HCT116 (cell line): Measurements from ENCODE around the gene ACSS2. TPM values are rescaled to one million over a fixed set of nuclear protein-coding genes. Genes with fewer than 3 reads are reported as not detected.

Experiments used
- ATAC-seq: fragments of 200-7000 bp; cut with Tn5 transposase; 2 replicates; pipeline ENCODE4 v1.9.1; 2020; ENCODE audit warnings: mild to moderate bottlenecking, moderate library complexity
- BruUV-seq: library from RNA; stranded (reverse); fragments of 400-500 nt; replicated peaks from 2 replicates; lab custom pipeline; 2021; lab: Mats Ljungman, UMichigan
- CTCF ChIA-PET: fragments of 300-600 bp; sonication (Branson Sonifier 250); formaldehyde crosslinking; loops from one replicate; lab custom pipeline; 2021; ENCODE audit warnings: antibody characterized with exemption; lab: Charles Lee
- POLR2A ChIA-PET: fragments of 300-600, 350-600 bp; sonication (Branson Sonifier 250); formaldehyde crosslinking; loops from one replicate; lab custom pipeline; 2021; ENCODE audit warnings: antibody characterized with exemption; lab: Charles Lee
- RAD21 ChIA-PET, 2 experiments: fragments of 300-600 bp; sonication (Branson Sonifier 250); formaldehyde crosslinking; loops; one replicate each; lab custom pipeline; 2023; ENCODE audit warnings: low total read pairs in 2 of 2; ENCODE audit not compliant: uncharacterized antibody in 2 of 2, unreplicated experiment in 2 of 2, low non-redundant PET in 1 of 2; lab: Charles Lee
- DNase-seq: peaks from one replicate; pipeline ENCODE4 v3.0.0-alpha.2; 2010; ENCODE audit warnings: low read depth, low spot score
- H2AFZ ChIP-seq: fragments of 200-600 bp; shearing (Covaris generic), sonication (generic); 2 replicates; pipeline ENCODE4 v1.6.1; 2017; ENCODE audit warnings: low read depth, mixed run types, mixed read lengths, antibody characterized with exemption, low read length; ENCODE audit not compliant: poor library complexity, severe bottlenecking
- H3K27ac ChIP-seq: 2 replicates; pipeline ENCODE4 v1.5.1; 2012; ENCODE audit warnings: low read depth, low read length
- H3K27me3 ChIP-seq: fragments of 200-600 bp; sonication (generic); 2 replicates; pipeline ENCODE4 v1.6.1; 2016; ENCODE audit warnings: mixed run types, low read length, mixed read lengths; ENCODE audit not compliant: insufficient read depth
- H3K36me3 ChIP-seq, 2 experiments: fragments of 200-500 bp in 1 of 2; fragments of 200-600 bp in 1 of 2; sonication (Bioruptor generic) in 1 of 2; sonication (generic) in 1 of 2; 2 replicates each; pipeline versions ENCODE4 v1.5.1 to v1.6.1; 2014 to 2016; ENCODE audit warnings: low read length in 2 of 2, inconsistent platforms in 1 of 2, mixed read lengths in 1 of 2, mixed run types in 1 of 2; ENCODE audit not compliant: insufficient read depth in 2 of 2, control insufficient read depth in 1 of 2
- H3K4me1 ChIP-seq, 2 experiments: fragments of 200-600 bp in 1 of 2; sonication (generic) in 1 of 2; 2 replicates each; pipeline versions ENCODE4 v1.5.1 to v1.6.1; 2012 to 2017; ENCODE audit warnings: low read length in 2 of 2, inconsistent platforms in 1 of 2, mild to moderate bottlenecking in 1 of 2, mixed read lengths in 1 of 2, mixed run types in 1 of 2, moderate library complexity in 1 of 2; ENCODE audit not compliant: insufficient read depth in 2 of 2, control insufficient read depth in 1 of 2
- H3K4me2 ChIP-seq: fragments of 200-600 bp; sonication (generic); 2 replicates; pipeline ENCODE4 v1.6.1; 2017; ENCODE audit warnings: mixed run types, low read length, mixed read lengths
- H3K4me3 ChIP-seq, 2 experiments: fragments of 200-600 bp in 1 of 2; sonication (generic) in 1 of 2; replicated peaks in 1 of 2; 2 replicates each; pipeline ENCODE4 v1.5.1; 2011 to 2016; ENCODE audit warnings: low read length in 2 of 2, control low read depth in 1 of 2, low read depth in 1 of 2, mild to moderate bottlenecking in 1 of 2, mixed read lengths in 1 of 2, mixed run types in 1 of 2
- H3K79me2 ChIP-seq: fragments of 200-600 bp; sonication (generic); 2 replicates; pipeline ENCODE4 v1.6.1; 2017; ENCODE audit warnings: mild to moderate bottlenecking, mixed run types, low read length, moderate library complexity, mixed read lengths; ENCODE audit not compliant: insufficient read depth
- H3K9ac ChIP-seq: fragments of 200-600 bp; sonication (generic); 2 replicates; pipeline ENCODE4 v1.6.1; 2016; ENCODE audit warnings: low read length, mixed read lengths
- H3K9me2 ChIP-seq: fragments of 200-600 bp; sonication (generic), shearing (Covaris generic); 2 replicates; pipeline ENCODE4 v1.6.1; 2017; ENCODE audit warnings: mixed run types, mild to moderate bottlenecking, moderate library complexity; ENCODE audit not compliant: insufficient read depth
- H3K9me3 ChIP-seq, 2 experiments: fragments of 200-500 bp in 1 of 2; fragments of 200-600 bp in 1 of 2; sonication (Bioruptor generic) in 1 of 2; sonication (generic) in 1 of 2; 2 replicates each; pipeline ENCODE4 v1.6.1; 2014 to 2017; ENCODE audit warnings: low read length in 2 of 2, mixed read lengths in 2 of 2, inconsistent platforms in 1 of 2, low read depth in 1 of 2, mild to moderate bottlenecking in 1 of 2, mixed run types in 1 of 2, moderate library complexity in 1 of 2; ENCODE audit not compliant: control insufficient read depth in 1 of 2, insufficient read depth in 1 of 2
- H4K20me1 ChIP-seq: fragments of 200-600 bp; sonication (generic), shearing (Covaris generic); 2 replicates; pipeline ENCODE4 v1.6.1; 2017; ENCODE audit warnings: mixed run types, mild to moderate bottlenecking, moderate library complexity; ENCODE audit not compliant: insufficient read depth
- ATF3 ChIP-seq: IDR thresholded peaks from 2 replicates; pipeline ENCODE4 v1.6.1; 2012
- CBX3 ChIP-seq: IDR thresholded peaks from 2 replicates; pipeline ENCODE4 v1.6.1; 2012; ENCODE audit warnings: low read depth
- CEBPB ChIP-seq: IDR thresholded peaks from 2 replicates; pipeline ENCODE4 v1.6.1; 2012; ENCODE audit warnings: low read depth
- CTCF ChIP-seq, 3 experiments: fragments of 200-600 bp in 1 of 3; sonication (generic) in 1 of 3; IDR thresholded peaks in 2 of 3; conservative IDR thresholded peaks in 1 of 3; 2 replicates each; pipeline ENCODE4 v1.5.1; 2012 to 2017; ENCODE audit warnings: low read depth in 2 of 3, low read length in 2 of 3, antibody characterized with exemption in 1 of 3, borderline replicate concordance in 1 of 3, control low read depth in 1 of 3, mild to moderate bottlenecking in 1 of 3, mixed read lengths in 1 of 3, mixed run types in 1 of 3, moderate library complexity in 1 of 3; ENCODE audit not compliant: insufficient read depth in 1 of 3
- EGR1 ChIP-seq: IDR thresholded peaks from 2 replicates; pipeline ENCODE4 v1.6.1; 2012; ENCODE audit warnings: low read depth
- ELF1 ChIP-seq: IDR thresholded peaks from 2 replicates; pipeline ENCODE4 v1.6.1; 2012; ENCODE audit warnings: low read depth, borderline replicate concordance
- EZH2 ChIP-seq: fragments of 200-600 bp; sonication (generic); IDR thresholded peaks from 2 replicates; pipeline ENCODE4 v1.6.1; 2017; ENCODE audit warnings: antibody characterized with exemption, mixed run types
- EZH2phosphoT487 ChIP-seq: fragments of 200-600 bp; IDR thresholded peaks from 2 replicates; pipeline ENCODE4 v1.6.1; 2018; ENCODE audit warnings: antibody characterized with exemption, borderline replicate concordance
- FOSL1 ChIP-seq: IDR thresholded peaks from 2 replicates; pipeline ENCODE4 v1.6.1; 2012; ENCODE audit warnings: low read depth
- JUND ChIP-seq: IDR thresholded peaks from 2 replicates; pipeline ENCODE4 v1.6.1; 2012
- POLR2AphosphoS5 ChIP-seq: IDR thresholded peaks from 2 replicates; pipeline ENCODE4 v1.6.1; 2011; ENCODE audit warnings: mild to moderate bottlenecking, low read depth, low read length, moderate library complexity
- REST ChIP-seq: IDR thresholded peaks from 2 replicates; pipeline ENCODE4 v1.6.1; 2012; ENCODE audit warnings: low read depth
- SIN3A ChIP-seq: IDR thresholded peaks from 2 replicates; pipeline ENCODE4 v1.6.1; 2012; ENCODE audit warnings: low read depth
- SP1 ChIP-seq: IDR thresholded peaks from 2 replicates; pipeline ENCODE4 v1.6.1; 2012; ENCODE audit warnings: low read depth
- SRF ChIP-seq: IDR thresholded peaks from 2 replicates; pipeline ENCODE4 v1.6.1; 2012; ENCODE audit warnings: low read depth
- TCF7L2 ChIP-seq: IDR thresholded peaks from 2 replicates; pipeline ENCODE4 v1.7.0; 2011; ENCODE audit warnings: borderline replicate concordance, inconsistent platforms; ENCODE audit not compliant: insufficient read depth, insufficient read length; ENCODE audit errors: extremely low read depth
- ZFX ChIP-seq: fragments of 450-650 bp; IDR thresholded peaks from 2 replicates; pipeline ENCODE4 v1.6.1; 2017
- ZNF274 ChIP-seq: fragments of 200-500 bp; sonication (Bioruptor generic); IDR thresholded peaks from 2 replicates; pipeline ENCODE4 v1.6.1; 2014; ENCODE audit warnings: mild to moderate bottlenecking, low read depth, low read length, inconsistent platforms
- intact Hi-C: fragments of 100-400 bp; cut with micrococcal nuclease; formaldehyde crosslinking; loops from 2 replicates; pipeline ENCODE4 v1.10.0; 2022
- total RNA-seq: library from RNA; stranded (reverse); gene quantifications from one replicate; pipeline ENCODE4 v1.2.1, GENCODE V29; 2021; ENCODE audit not compliant: unreplicated experiment

ACSS2 gene
- total RNA-seq, 1 experiment from 2014 or later, result 71.7 TPM

- no peaks in the 10 kb centered on the region for H3K79me2 ChIP-seq
- TF ChIP-seq EZH2 (no peak), SP1 (no peak), ELF1 (no peak), SIN3A (no peak), POLR2AphosphoS5 (no peak), CEBPB (no peak), CBX3 (no peak), ZFX (no peak), TCF7L2 (no peak), ATF3 (no peak), CTCF (IDR thresholded peaks at IDR 0.05 in 2 of 3, conservative IDR thresholded peaks at IDR 0.05 in 1 of 3; ENCODE audit: borderline replicate concordance in 1 of 3, insufficient read depth in 1 of 3, low read depth in 2 of 3, low read length in 2 of 3) (no peak), ZNF274 (no peak), REST (no peak), JUND (no peak), FOSL1 (no peak), EGR1 (no peak), SRF (no peak), EZH2phosphoT487 (no peak)
- H3K4me2 ChIP-seq, result no peak overlapping the region
- no peaks in the 10 kb centered on the region for H3K27me3 ChIP-seq
- peaks cover 0 to 6% of the 10 kb centered on the region in 2 experiments; a peak in 2 of 4 replicates for H3K9me3 ChIP-seq
- no peak overlapping the region for H3K4me3 ChIP-seq
- H3K36me3 ChIP-seq, result peaks cover 16 to 52% of the 10 kb centered on the region in 2 experiments
- BruUV-seq, result no TSS peak
- H3K9ac ChIP-seq, result no peak overlapping the region
- CTCF ChIA-PET, result no interaction called here
- RAD21 ChIA-PET, result interaction anchor here in 1 of 2 experiments (0.6 kb wide), 1 partner anchor 53 kb away, joined by 4 read pairs; no protein-coding TSS in a partner anchor
- peaks cover 2% of the 10 kb centered on the region in 2 experiments; a peak in 3 of 4 replicates for H3K4me1 ChIP-seq
- no peak for ATAC-seq
- H3K27ac ChIP-seq, result no peak overlapping the region
- POLR2A ChIA-PET, result no interaction called here
- no peak for DNase-seq
- H2AFZ ChIP-seq, result no peak overlapping the region
- no peaks in the 10 kb centered on the region for H4K20me1 ChIP-seq
- intact Hi-C loops, result no loop called here
- H3K9me2 ChIP-seq, result no peaks in the 10 kb centered on the region
Measured at GRCh38 chr20:34927736-34928135, 51.3 kb downstream of the ACSS2 start.
